GM19455 (cell line): ENCODE data around the gene ANLN.
"Not testable (repeated sequence)": the region's sequence is repeated elsewhere in the genome, so short reads cannot be mapped to it uniquely, and the experiment has no call there.

ENCODE experiments used
- ATAC-seq: cut with Tn5 transposase; IDR thresholded peaks from one replicate; pipeline ENCODE4 v1.9.1; 2021; ENCODE audit not compliant: unreplicated experiment

ANLN gene

DNA sequence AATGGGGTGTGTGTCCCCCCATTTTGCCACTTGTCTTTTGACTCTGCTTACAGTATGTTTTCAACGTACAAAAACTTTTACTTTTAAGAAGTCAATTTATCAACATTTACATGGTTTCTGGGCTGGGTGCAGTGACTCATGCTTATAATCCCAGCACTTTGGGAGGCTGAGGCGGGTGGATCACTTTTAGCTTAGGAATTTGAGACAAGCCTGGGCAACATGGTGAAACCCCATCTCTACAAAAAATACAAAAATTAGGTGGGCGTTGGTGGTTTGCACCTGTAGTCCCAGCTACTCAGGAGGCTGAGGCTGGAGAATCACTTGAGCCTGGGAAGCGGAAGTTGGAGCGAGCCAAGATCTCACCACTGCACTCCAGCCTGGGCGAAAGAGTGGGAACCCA lies 107.5 kb downstream of the ANLN start:
- ATAC-seq: not testable (repeated sequence)

DNA sequence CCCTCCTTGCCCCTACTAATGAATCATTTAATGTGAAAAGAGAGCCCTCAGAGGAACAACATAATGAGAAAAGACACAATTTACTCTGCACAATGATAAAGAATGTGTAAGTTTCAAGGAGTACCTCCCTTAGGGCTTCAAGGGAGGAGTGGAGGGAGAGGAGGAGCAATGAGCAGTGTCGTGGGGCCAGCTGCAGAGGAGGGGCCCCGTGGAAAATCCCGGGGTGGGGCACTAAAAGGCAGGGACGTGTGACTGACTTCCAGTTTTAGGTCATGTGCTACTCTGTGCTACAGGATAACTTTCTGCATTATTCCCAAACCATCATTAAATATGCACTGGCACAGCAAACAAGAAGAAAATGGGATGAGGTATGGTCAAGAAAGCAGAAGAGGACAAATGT lies 108.1 kb downstream of the ANLN start:
- no peak for ATAC-seq
